Stomach (tissue), 9 donors: ENCODE data around the gene RAB4B. TPM values are rescaled to one million over a fixed set of nuclear protein-coding genes. Genes with fewer than 3 reads are reported as not detected.
"Not testable (repeated sequence)": the region's sequence is repeated elsewhere in the genome, so short reads cannot be mapped to it uniquely, and the experiment has no call there.

Experiments
- DNase-seq, 2 donors: peaks; one replicate each; pipeline versions ENCODE4 v3.0.0 to v3.0.0-alpha.2; 2013 to 2019
- H3K27ac ChIP-seq, 5 donors: fragments of 200-600 bp in 4 of 5; sonication (generic) in 4 of 5; one replicate each; pipeline ENCODE4 v1.5.1; 2013 to 2019; ENCODE audit warnings: mild to moderate bottlenecking in 1 of 5, moderate library complexity in 1 of 5
- H3K27me3 ChIP-seq, 3 donors: fragments of 200-600 bp; sonication (generic); one replicate each; pipeline ENCODE4 v1.5.1; 2017 to 2019; ENCODE audit warnings: mixed run types in 1 of 3
- H3K36me3 ChIP-seq, 4 donors: fragments of 200-600 bp; sonication (generic); 1 replicate in 3 of 4; 2 replicates in 1 of 4; pipeline ENCODE4 v1.5.1; 2016 to 2019
- H3K4me1 ChIP-seq, 4 donors: fragments of 200-600 bp; sonication (generic); one replicate each; pipeline ENCODE4 v1.5.1; 2016 to 2019
- H3K4me3 ChIP-seq, 4 donors: fragments of 200-600 bp; sonication (generic) in 3 of 4; one replicate each; pipeline ENCODE4 v1.5.1; 2016 to 2019; ENCODE audit warnings: mild to moderate bottlenecking in 1 of 4
- H3K9me3 ChIP-seq, 4 donors: fragments of 200-600 bp; sonication (generic); one replicate each; pipeline ENCODE4 v1.5.1; 2016 to 2019
- EP300 ChIP-seq: sonication (generic); formaldehyde crosslinking; IDR thresholded peaks from one replicate; pipeline ENCODE4 v1.6.1; 2017; ENCODE audit warnings: antibody characterized with exemption
- POLR2A ChIP-seq, 4 donors: fragments of 450-650 bp; IDR thresholded peaks; one replicate each; pipeline ENCODE4 v1.6.1; 2016; ENCODE audit warnings: antibody characterized with exemption in 4 of 4, control low read depth in 2 of 4, mild to moderate bottlenecking in 1 of 4, moderate library complexity in 1 of 4
- POLR2AphosphoS5 ChIP-seq, 3 donors: sonication (generic); formaldehyde crosslinking; IDR thresholded peaks; one replicate each; pipeline ENCODE4 v1.6.1; 2016; ENCODE audit warnings: antibody characterized with exemption in 3 of 3
- WGBS, 5 donors: extraction: QIAGEN DNeasy Blood & Tissue Kit in 3 of 5; methylation state at CpG; one replicate each; pipeline versions ENCODE4 v1.1.5 to v1.1.7; 2013 to 2018; 5-methylcytosine and 5-hydroxymethylcytosine counted together
- intact Hi-C: fragments of 100-400 bp; cut with DNase I; formaldehyde crosslinking; loops from one replicate; pipeline ENCODE4 v1.15.1; 2023; ENCODE audit warnings: low total_unique reads
- polyA plus RNA-seq, 3 donors: library from polyadenylated mRNA; stranded (reverse); fragments of 200-250 nt; gene quantifications; one replicate each; pipeline ENCODE4 v1.2.3, GENCODE V29; 2013
- total RNA-seq, 5 donors: library from RNA; depleted of rRNA; stranded (reverse); fragments of >200 nt; gene quantifications; one replicate each; pipeline versions ENCODE4 v1.1.0 to v1.2.3, GENCODE V29; 2014 to 2016
- TF ChIP-seq, protein P1 (sequence below), 7 experiments: fragments of 450-650 bp in 4 of 7; fragments of 200-600 bp in 3 of 7; sonication (generic) in 3 of 7; IDR thresholded peaks; one replicate each; pipeline ENCODE4 v1.5.1; 2016 to 2019; ENCODE audit warnings: antibody characterized with exemption in 7 of 7, control low read depth in 2 of 7, mild to moderate bottlenecking in 1 of 7
- donor health status: healthy with polysubstance abuse.
- donor health status: Bipolar disorder and iron deficiency.
- donor health status: healthy.

Gene RAB4B
- total and polyA plus RNA-seq, 8 donors = 10.3 to 53.7 (median 39.2) TPM; not detected in 1

DNA sequence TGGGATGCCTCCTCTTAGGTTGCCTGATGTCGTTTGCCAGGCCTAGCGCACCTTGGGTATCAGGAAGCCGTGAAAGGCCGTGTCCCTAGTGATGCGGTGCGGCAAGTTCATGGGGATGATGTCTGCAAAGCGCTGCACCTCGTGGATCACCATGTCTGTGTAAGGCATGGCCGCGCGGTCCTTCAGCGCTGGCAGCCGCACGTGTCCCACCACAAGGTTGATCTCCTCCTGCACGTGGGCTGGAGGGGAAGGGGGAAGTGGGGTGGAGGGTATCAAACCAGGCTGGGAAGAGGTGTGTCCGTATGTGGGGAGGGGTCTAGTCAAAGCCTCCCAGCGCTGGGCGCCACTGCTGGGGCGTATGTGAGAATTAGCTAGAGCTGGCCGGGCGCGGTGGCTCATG, 44.1 kb downstream of the RAB4B start:
- WGBS, 5 donors = 87 to 92% (median 88%) methylated on average over 22 of the region's 22 CpGs
- Histone ChIP-seq H3K27me3 (no peaks in the 10 kb centered on the region), H3K4me1 (peaks cover 22 to 47% (median 35%) of the 10 kb centered on the region in 4 donors), H3K9me3 (no peaks in the 10 kb centered on the region), H3K4me3 (no peak overlapping the region), H3K36me3 (peaks cover 0 to 7% (median 6%) of the 10 kb centered on the region in 4 donors), H3K27ac (peak overlapping the region in 1 of 5 donors; percentile 57)
- TF ChIP-seq POLR2AphosphoS5 (IDR thresholded peaks at IDR 0.05) (no peak), EP300 (no peak), POLR2A (IDR thresholded peaks at IDR 0.05) (no peak)
- TF ChIP-seq, protein P1, sequence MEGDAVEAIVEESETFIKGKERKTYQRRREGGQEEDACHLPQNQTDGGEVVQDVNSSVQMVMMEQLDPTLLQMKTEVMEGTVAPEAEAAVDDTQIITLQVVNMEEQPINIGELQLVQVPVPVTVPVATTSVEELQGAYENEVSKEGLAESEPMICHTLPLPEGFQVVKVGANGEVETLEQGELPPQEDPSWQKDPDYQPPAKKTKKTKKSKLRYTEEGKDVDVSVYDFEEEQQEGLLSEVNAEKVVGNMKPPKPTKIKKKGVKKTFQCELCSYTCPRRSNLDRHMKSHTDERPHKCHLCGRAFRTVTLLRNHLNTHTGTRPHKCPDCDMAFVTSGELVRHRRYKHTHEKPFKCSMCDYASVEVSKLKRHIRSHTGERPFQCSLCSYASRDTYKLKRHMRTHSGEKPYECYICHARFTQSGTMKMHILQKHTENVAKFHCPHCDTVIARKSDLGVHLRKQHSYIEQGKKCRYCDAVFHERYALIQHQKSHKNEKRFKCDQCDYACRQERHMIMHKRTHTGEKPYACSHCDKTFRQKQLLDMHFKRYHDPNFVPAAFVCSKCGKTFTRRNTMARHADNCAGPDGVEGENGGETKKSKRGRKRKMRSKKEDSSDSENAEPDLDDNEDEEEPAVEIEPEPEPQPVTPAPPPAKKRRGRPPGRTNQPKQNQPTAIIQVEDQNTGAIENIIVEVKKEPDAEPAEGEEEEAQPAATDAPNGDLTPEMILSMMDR (IDR thresholded peaks at IDR 0.05) = no peak
- intact Hi-C loops = no loop called here
- peak in 1 of 2 donors; percentile 22 for DNase-seq

DNA sequence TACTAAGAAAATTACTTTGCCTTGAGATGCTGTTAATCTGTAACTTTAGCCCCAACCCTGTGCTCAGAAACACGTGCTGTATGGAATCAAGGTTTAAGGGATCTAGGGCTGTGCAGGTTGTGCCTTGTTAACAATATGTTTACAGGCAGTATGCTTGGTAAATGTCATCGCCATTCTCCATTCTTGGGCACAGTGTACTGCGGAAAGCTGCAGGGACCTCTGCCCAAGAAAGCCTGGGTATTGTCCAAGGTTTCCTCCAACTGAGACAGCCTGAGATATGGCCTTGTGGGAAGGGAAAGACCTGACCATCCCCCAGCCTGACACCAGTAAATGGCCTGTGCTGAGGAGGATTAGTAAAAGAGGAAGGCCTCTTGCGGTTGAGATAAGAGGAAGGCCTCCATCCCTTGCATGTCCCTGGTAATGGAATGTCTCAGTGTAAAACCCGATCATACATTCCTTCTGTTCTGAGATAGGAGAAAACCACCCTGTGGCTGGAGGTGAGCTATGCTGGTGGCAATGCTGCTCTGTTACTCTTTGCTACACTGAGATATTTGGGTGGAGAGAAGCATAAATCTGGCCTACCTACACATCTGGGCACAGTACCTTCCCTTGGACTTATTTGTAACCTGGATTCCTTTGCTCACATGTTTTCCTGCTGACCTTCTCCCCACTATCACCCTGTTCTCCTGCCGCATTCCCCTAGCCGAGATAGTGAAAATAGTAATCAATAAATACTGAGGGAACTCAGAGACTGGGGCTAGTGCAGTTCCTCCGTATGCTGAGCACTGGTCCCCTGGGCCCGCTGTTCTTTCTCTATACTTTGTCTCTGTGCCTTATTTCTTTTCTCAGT, 44.9 kb downstream of the RAB4B start:
- H3K9me3 ChIP-seq, H3K4me3 ChIP-seq, H3K27me3 ChIP-seq, intact Hi-C loops: not testable (repeated sequence)
- Histone ChIP-seq H3K36me3 (peaks cover 0 to 15% (median 12%) of the 10 kb centered on the region in 4 donors), H3K27ac (peak overlapping the region in 2 of 5 donors; percentile 46 to 57), H3K4me1 (peaks cover 22 to 46% (median 35%) of the 10 kb centered on the region in 4 donors)
- DNase-seq = peak in 1 of 2 donors; percentile 25
- 38 to 57% (median 51%) methylated on average over 9 of the region's 9 CpGs for WGBS, 5 donors

DNA sequence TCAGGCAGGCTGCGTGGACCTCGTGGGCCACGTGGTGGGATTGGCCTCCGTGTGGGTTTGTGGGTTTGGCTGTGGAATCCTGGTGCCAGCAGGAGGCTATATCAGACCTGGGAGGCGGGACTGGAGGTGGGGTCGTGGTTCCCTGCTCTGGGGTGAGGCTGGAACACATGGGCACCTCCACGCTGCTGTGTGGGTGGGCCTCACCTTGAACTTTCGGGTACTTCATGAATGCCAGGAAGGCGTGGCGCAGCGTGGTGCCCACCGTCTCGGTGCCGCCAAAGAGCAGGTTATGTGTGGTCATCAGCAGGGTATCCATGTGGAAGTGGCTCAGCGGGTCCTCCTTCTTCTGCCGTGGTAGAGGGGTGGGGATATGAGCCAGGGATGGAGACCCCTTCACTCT, 46.9 kb downstream of the RAB4B start:
- H3K27me3 ChIP-seq, intact Hi-C loops: not testable (repeated sequence)

DNA sequence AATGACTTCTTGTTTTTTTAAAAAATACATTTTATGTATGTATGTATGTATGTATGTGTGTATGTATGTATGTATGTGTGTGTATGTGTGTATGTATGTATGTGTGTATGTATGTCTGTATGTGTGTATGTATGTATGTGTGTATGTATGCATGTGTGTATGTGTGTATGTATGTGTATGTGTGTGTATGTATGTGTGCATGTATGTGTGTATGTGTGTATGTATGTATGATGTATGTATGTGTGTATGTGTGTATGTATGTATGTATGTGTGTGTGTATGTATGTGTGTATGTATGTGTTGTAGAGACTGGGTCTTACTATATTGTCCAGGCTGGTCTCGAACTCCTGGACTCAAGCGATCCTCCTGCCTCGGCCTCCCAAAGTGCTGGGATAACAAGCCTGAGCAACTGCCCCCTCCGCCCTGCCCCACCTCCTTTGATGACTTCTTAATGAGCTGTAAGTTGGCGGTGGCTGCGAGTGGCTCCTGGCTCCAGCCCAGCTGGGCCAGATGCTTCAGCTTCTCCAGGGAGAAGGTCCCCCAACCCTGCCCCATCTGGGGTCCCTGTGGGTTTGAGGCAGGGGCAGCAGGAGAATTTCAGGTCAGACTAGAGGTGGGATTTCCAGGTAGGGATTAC, 47.5 kb downstream of the RAB4B start:
- peaks cover 0 to 22% (median 13%) of the 10 kb centered on the region in 4 donors for H3K36me3 ChIP-seq
- 91 to 100% (median 97%) methylated on average over 1 to 6 of the region's 6 CpGs for WGBS, 5 donors
- peaks cover 6 to 23% (median 15%) of the 10 kb centered on the region in 4 donors for H3K4me1 ChIP-seq
- H3K4me3 ChIP-seq, H3K9me3 ChIP-seq, H3K27ac ChIP-seq, H3K27me3 ChIP-seq, intact Hi-C loops: not testable (repeated sequence)
- peak in 1 of 2 donors; percentile 16 for DNase-seq

More for the DNA sequence above, 46.9 kb downstream of the RAB4B start:
- peaks cover 6 to 26% (median 16%) of the 10 kb centered on the region in 4 donors for H3K4me1 ChIP-seq
- not testable (repeated sequence) for H3K27ac ChIP-seq, H3K4me3 ChIP-seq, H3K9me3 ChIP-seq
- H3K36me3 ChIP-seq = peaks cover 0 to 22% (median 13%) of the 10 kb centered on the region in 4 donors
- peak in 1 of 2 donors; percentile 18 for DNase-seq
- 79 to 90% (median 88%) methylated on average over 10 to 16 of the region's 16 CpGs for WGBS, 5 donors

DNA sequence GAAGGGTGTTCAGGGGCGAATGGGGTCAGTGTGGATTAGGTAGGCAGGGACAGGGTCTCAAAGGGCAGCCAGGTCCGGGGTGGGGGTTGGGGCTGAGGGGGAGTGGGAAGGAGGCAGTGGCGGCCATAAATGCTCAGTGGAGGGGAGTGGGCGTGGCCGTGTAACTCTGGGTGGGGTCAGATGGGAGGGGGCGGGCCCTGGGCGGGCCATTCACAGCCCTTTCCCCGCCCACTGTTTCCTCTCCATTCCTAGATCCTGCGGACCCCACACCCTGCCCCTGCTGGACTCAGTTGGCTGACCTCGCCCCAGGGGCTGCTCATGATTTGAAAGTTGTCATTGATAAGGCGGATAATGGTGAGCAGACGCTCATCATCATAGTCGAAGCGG, 48.3 kb downstream of the RAB4B start:
- peaks cover 6 to 23% (median 15%) of the 10 kb centered on the region in 4 donors for H3K4me1 ChIP-seq
- H3K36me3 ChIP-seq = peaks cover 0 to 22% (median 13%) of the 10 kb centered on the region in 4 donors
- H3K9me3 ChIP-seq, H3K4me3 ChIP-seq, DNase-seq, H3K27ac ChIP-seq, intact Hi-C loops, H3K27me3 ChIP-seq: not testable (repeated sequence)
- WGBS, 5 donors = 76 to 91% (median 83%) methylated on average over 6 to 8 of the region's 14 CpGs

DNA sequence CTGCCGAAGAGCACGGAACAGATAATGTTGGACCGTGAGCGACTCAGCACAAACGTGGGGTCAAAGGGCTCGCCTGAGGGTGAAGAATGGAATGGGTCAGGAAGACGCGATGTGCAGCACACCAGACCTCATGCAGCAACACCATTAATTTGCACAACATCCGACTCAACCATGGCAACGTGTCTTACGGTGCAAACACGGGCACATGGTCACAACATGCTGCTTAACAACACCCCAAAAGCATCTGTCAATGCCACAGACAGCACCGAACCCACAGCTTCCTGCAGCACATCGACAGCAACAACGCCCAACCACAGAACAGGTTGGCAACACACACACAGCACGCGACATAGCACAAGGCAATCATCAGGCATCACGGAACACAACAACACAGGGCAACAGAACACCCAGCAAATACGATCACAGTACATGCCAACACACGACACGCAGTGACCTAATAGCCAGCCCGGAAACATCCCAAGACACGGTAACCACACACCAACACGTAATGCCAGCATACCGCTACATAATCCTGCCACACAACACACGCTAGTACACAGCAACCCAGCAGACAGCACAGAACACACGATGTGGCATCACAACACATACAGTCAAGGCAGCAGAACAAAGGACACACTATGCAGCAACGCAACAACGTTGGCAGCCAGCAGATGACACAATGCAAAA, 48.8 kb downstream of the RAB4B start:
- H3K36me3 ChIP-seq = peaks cover 0 to 22% (median 13%) of the 10 kb centered on the region in 4 donors
- H3K27me3 ChIP-seq, H3K9me3 ChIP-seq, intact Hi-C loops, H3K27ac ChIP-seq, H3K4me3 ChIP-seq: not testable (repeated sequence)
- H3K4me1 ChIP-seq = peaks cover 6 to 23% (median 15%) of the 10 kb centered on the region in 4 donors
- peak in 1 of 2 donors; percentile 25 for DNase-seq
- WGBS, 5 donors = 78 to 89% (median 83%) methylated on average over 29 of the region's 29 CpGs
